IMR-90 (cell line): ENCODE measurements around the gene SYNGR3. TPM values are rescaled to one million over a fixed set of nuclear protein-coding genes. Genes with fewer than 3 reads are reported as not detected.

Source experiments
- ATAC-seq: fragments of 200-7000 bp; cut with Tn5 transposase; 2 replicates; pipeline ENCODE4 v1.9.1; 2020; ENCODE audit warnings: low read depth, mild to moderate bottlenecking, moderate library complexity
- BruUV-seq: library from RNA; stranded (reverse); fragments of 400-500 nt; replicated peaks from 2 replicates; lab custom pipeline; 2021; lab: Mats Ljungman, UMichigan
- CTCF ChIA-PET: fragments of 300-600 bp; formaldehyde crosslinking; extraction: SDS; loops from one replicate; lab custom pipeline; 2021; ENCODE audit warnings: antibody characterized with exemption; lab: Yijun Ruan, JAX
- POLR2A ChIA-PET: fragments of 300-600 bp; sonication (Branson Sonifier 250); formaldehyde crosslinking; loops from one replicate; lab custom pipeline; 2022; ENCODE audit warnings: antibody characterized with exemption; ENCODE audit not compliant: unreplicated experiment; lab: Charles Lee
- DNase-seq: peaks from one replicate; pipeline ENCODE4 v3.0.0; 2013
- H2AFZ ChIP-seq: replicated peaks from 2 replicates; pipeline ENCODE3; 2013; ENCODE audit warnings: low read length, mild to moderate bottlenecking; ENCODE audit not compliant: poor library complexity
- H2AK5ac ChIP-seq: 2 replicates; pipeline ENCODE4 v1.6.1; 2013; ENCODE audit warnings: low read depth, low read length, inconsistent platforms
- H2AK9ac ChIP-seq: replicated peaks from 2 replicates; pipeline ENCODE3; 2013; ENCODE audit warnings: mild to moderate bottlenecking, low read depth, low read length, moderate library complexity; ENCODE audit not compliant: poor library complexity
- H2BK120ac ChIP-seq: 2 replicates; pipeline ENCODE4 v1.6.1; 2013; ENCODE audit warnings: low read depth, low read length, inconsistent platforms
- H2BK15ac ChIP-seq: 3 replicates; pipeline ENCODE4 v1.6.1; 2013; ENCODE audit warnings: low read depth, low read length, inconsistent platforms
- H2BK20ac ChIP-seq: 2 replicates; pipeline ENCODE4 v1.6.1; 2013; ENCODE audit warnings: low read depth, mild to moderate bottlenecking, inconsistent platforms, low read length, moderate library complexity
- H2BK5ac ChIP-seq: 2 replicates; pipeline ENCODE4 v1.6.1; 2013; ENCODE audit warnings: mild to moderate bottlenecking, low read depth, low read length, inconsistent platforms; ENCODE audit not compliant: poor library complexity, severe bottlenecking
- H3K14ac ChIP-seq: replicated peaks from 2 replicates; pipeline ENCODE4 v1.6.1; 2013; ENCODE audit warnings: low read depth, low read length, inconsistent platforms
- H3K18ac ChIP-seq: 2 replicates; pipeline ENCODE4 v1.6.1; 2013; ENCODE audit warnings: low read depth, low read length, control low read depth
- H3K23ac ChIP-seq: 2 replicates; pipeline ENCODE4 v1.6.1; 2013; ENCODE audit warnings: low read depth, low read length, inconsistent platforms
- H3K27ac ChIP-seq: 2 replicates; pipeline ENCODE4 v1.5.1; 2013; ENCODE audit warnings: mild to moderate bottlenecking, control low read depth, low read length; ENCODE audit not compliant: insufficient read depth
- H3K27me3 ChIP-seq: 2 replicates; pipeline ENCODE4 v1.6.1; 2013; ENCODE audit warnings: low read length; ENCODE audit not compliant: control insufficient read depth, insufficient read depth
- H3K36me3 ChIP-seq: 2 replicates; pipeline ENCODE4 v1.6.1; 2013; ENCODE audit warnings: low read length, mixed read lengths; ENCODE audit not compliant: control insufficient read depth, insufficient read depth
- H3K4ac ChIP-seq: 2 replicates; pipeline ENCODE4 v1.6.1; 2013; ENCODE audit warnings: low read depth, low read length, inconsistent platforms
- H3K4me1 ChIP-seq: 2 replicates; pipeline ENCODE4 v1.6.1; 2013; ENCODE audit warnings: low read length, mixed read lengths; ENCODE audit not compliant: control insufficient read depth, insufficient read depth
- H3K4me2 ChIP-seq: 2 replicates; pipeline ENCODE4 v1.6.1; 2013; ENCODE audit warnings: low read depth, mild to moderate bottlenecking, control low read depth, low read length, moderate library complexity
- H3K4me3 ChIP-seq: 2 replicates; pipeline ENCODE4 v1.5.1; 2013; ENCODE audit warnings: low read depth, mild to moderate bottlenecking, control low read depth, low read length, moderate library complexity; ENCODE audit not compliant: insufficient read depth
- H3K56ac ChIP-seq: 2 replicates; pipeline ENCODE4 v1.6.1; 2013; ENCODE audit warnings: low read length, inconsistent platforms; ENCODE audit not compliant: insufficient read depth; ENCODE audit errors: extremely low read depth
- H3K79me1 ChIP-seq, 2 experiments: 2 replicates each; pipeline ENCODE4 v1.6.1; 2013; ENCODE audit warnings: low read length in 2 of 2, inconsistent platforms in 1 of 2, low read depth in 1 of 2
- H3K9ac ChIP-seq: 2 replicates; pipeline ENCODE4 v1.6.1; 2013; ENCODE audit warnings: low read depth, low read length, control low read depth
- H3K9me1 ChIP-seq: 2 replicates; pipeline ENCODE4 v1.6.1; 2013; ENCODE audit warnings: low read length, inconsistent platforms; ENCODE audit not compliant: insufficient read depth
- H3K9me3 ChIP-seq: 2 replicates; pipeline ENCODE4 v1.6.1; 2013; ENCODE audit warnings: low read length; ENCODE audit not compliant: control insufficient read depth, insufficient read depth
- H4K20me1 ChIP-seq: 2 replicates; pipeline ENCODE4 v1.6.1; 2013; ENCODE audit warnings: low read length, inconsistent platforms; ENCODE audit not compliant: insufficient read depth
- H4K5ac ChIP-seq: 2 replicates; pipeline ENCODE4 v1.6.1; 2013; ENCODE audit warnings: mild to moderate bottlenecking, low read depth, low read length, control low read depth
- H4K8ac ChIP-seq, 2 experiments: 2 replicates each; pipeline ENCODE4 v1.6.1; 2013; ENCODE audit warnings: low read depth in 2 of 2, low read length in 2 of 2, control low read depth in 1 of 2, inconsistent platforms in 1 of 2
- H4K91ac ChIP-seq: 2 replicates; pipeline ENCODE4 v1.6.1; 2013; ENCODE audit warnings: low read depth, low read length, inconsistent platforms; ENCODE audit not compliant: insufficient read depth
- CEBPB ChIP-seq: IDR thresholded peaks from 2 replicates; pipeline ENCODE4 v1.6.1; 2012; ENCODE audit warnings: low read depth, low read length, improper control_type of control experiment
- CTCF ChIP-seq: conservative IDR thresholded peaks from 2 replicates; pipeline ENCODE4 v1.5.1; 2012; ENCODE audit warnings: mild to moderate bottlenecking, low read depth, low read length, improper control_type of control experiment
- FOS ChIP-seq: fragments of 150-350 bp; IDR thresholded peaks from 2 replicates; pipeline ENCODE4 v1.6.1; 2016; ENCODE audit warnings: low read depth, low read length
- MAFK ChIP-seq: IDR thresholded peaks from 2 replicates; pipeline ENCODE4 v1.6.1; 2012; ENCODE audit warnings: low read depth, low read length, improper control_type of control experiment
- POLR2A ChIP-seq: IDR thresholded peaks from 2 replicates; pipeline ENCODE4 v1.6.1; 2012; ENCODE audit warnings: mild to moderate bottlenecking, low read depth, low read length
- RCOR1 ChIP-seq: IDR thresholded peaks from 2 replicates; pipeline ENCODE4 v1.6.1; 2012; ENCODE audit warnings: mild to moderate bottlenecking, low read length, improper control_type of control experiment; ENCODE audit not compliant: insufficient replicate concordance
- RFX5 ChIP-seq: IDR thresholded peaks from 2 replicates; pipeline ENCODE4 v1.8.0; 2012; ENCODE audit warnings: low read depth, mild to moderate bottlenecking, low read length, moderate library complexity
- USF2 ChIP-seq: fragments of 150-350 bp; IDR thresholded peaks from 2 replicates; pipeline ENCODE4 v1.6.1; 2017; ENCODE audit warnings: mild to moderate bottlenecking, antibody characterized with exemption, low read length, low read depth
- WGBS, 2 experiments: methylation state at CpG; one replicate each; pipeline versions ENCODE4 v1.1.5 to v1.1.7; 2013; ENCODE audit warnings: missing lambda C conversion rate in 2 of 2; ENCODE audit not compliant: insufficient read length in 1 of 2; ENCODE audit errors: extremely low coverage in 2 of 2; 5-methylcytosine and 5-hydroxymethylcytosine counted together
- dilution Hi-C: fragments of 300-500 bp; cut with HindIII; formaldehyde crosslinking; loops from one replicate; pipeline ENCODE4 v1.14.3; 2018; ENCODE audit warnings: low sequenced_read_pairs; ENCODE audit not compliant: unreplicated experiment
- in situ Hi-C: fragments of 300-500 bp; cut with MboI; formaldehyde crosslinking; loops from 3 replicates; pipeline ENCODE4 v1.14.3; 2019; ENCODE audit warnings: low sequenced_read_pairs, inconsistent platforms, mixed read lengths
- intact Hi-C: fragments of 100-400 bp; cut with micrococcal nuclease; formaldehyde crosslinking; loops from 2 replicates; pipeline ENCODE4 v1.10.0; 2022
- polyA plus RNA-seq, 3 experiments: library from polyadenylated mRNA; depleted of rRNA; stranded (reverse); fragments of >200 nt; gene quantifications; 2 replicates each; pipeline ENCODE4 v1.2.3, GENCODE V29; 2012; ENCODE audit warnings: low replicate concordance in 1 of 3
- total RNA-seq: library from RNA; depleted of rRNA; stranded (reverse); fragments of >200 nt; gene quantifications from 2 replicates; pipeline ENCODE4 v1.2.3, GENCODE V29; 2012

The SYNGR3 gene
- total and polyA plus RNA-seq, 2 of the 4 experiments (the other 2 are of a cell fraction), result 1.8 to 5.8 TPM

DNA sequence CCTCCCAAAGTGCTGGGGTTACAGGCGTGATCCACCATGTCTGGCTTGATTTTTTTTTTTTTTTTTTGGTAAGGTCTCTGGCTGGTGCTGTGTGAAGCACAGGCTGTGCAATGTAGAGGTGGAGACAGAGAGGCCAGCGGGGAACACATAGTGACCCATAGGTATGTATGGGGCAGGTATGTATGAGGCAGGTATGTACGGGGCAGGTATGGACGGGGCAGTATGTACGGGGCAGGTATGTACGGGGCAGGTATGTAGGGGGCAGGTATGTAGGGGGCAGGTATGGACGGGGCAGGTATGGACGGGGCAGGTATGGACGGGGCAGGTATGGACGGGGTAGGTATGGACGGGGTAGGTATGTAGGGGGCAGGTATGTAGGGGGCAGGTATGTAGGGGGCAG is 40.3 kb upstream of the SYNGR3 start (continued):
- TF ChIP-seq CTCF (no peak), CEBPB (no peak), POLR2A (no peak)

GRCh38 chr16:1950047-1950446 is 39.7 kb upstream of the SYNGR3 start:
- Histone ChIP-seq H3K14ac (no peak overlapping the region), H2AFZ (no peak overlapping the region), H3K4me2 (no peak overlapping the region), H3K4ac (no peak overlapping the region), H4K91ac (no peak overlapping the region), H4K8ac (no peak overlapping the region), H2BK120ac (no peak overlapping the region), H3K4me1 (no peaks in the 10 kb centered on the region), H3K36me3 (no peaks in the 10 kb centered on the region), H4K5ac (no peak overlapping the region), H2BK15ac (no peak overlapping the region), H4K20me1 (no peaks in the 10 kb centered on the region), H3K9me3 (no peaks in the 10 kb centered on the region), H3K27me3 (no peaks in the 10 kb centered on the region; the same call in 1 of the 2 replicates), H2AK5ac (no peak overlapping the region), H3K56ac (no peak overlapping the region), H3K27ac (no peak overlapping the region), H2BK20ac (no peak overlapping the region), H3K4me3 (no peak overlapping the region), H3K9me1 (no peaks in the 10 kb centered on the region), H3K79me1 (no peaks in the 10 kb centered on the region), H3K9ac (no peak overlapping the region), H2AK9ac (no peak overlapping the region), H3K23ac (no peak overlapping the region), H3K18ac (no peak overlapping the region), H2BK5ac (no peak overlapping the region)
- in situ Hi-C loops, result no loop called here
- CTCF ChIA-PET, result no interaction called here
- intact Hi-C loops, result no loop called here
- WGBS, 2 experiments, result 50% methylated on average over 1 of the region's 7 CpGs; no CpG with 5 or more reads in 1 of the 2 experiments
- TF ChIP-seq MAFK (no peak), CEBPB (no peak), RFX5 (no peak), POLR2A (no peak), FOS (no peak), RCOR1 (no peak), USF2 (no peak)
- DNase-seq (no peak), ATAC-seq (no peak)
- BruUV-seq, result no TSS peak
- POLR2A ChIA-PET, result interaction anchor here (1.0 kb wide), 1 partner anchor 15 kb away, joined by 3 read pairs; the partner anchor contains the start of gene RPS2
- dilution Hi-C loops, result no loop called here
